ENCODE measurements around the gene DHDDS.
A peak's percentile ranks its signal among the peaks of the same experiment; 100 is the strongest.
"Not testable (repeated sequence)": the region's sequence is repeated elsewhere in the genome, so short reads cannot be mapped to it uniquely, and the experiment has no call there.

The DHDDS gene

DNA sequence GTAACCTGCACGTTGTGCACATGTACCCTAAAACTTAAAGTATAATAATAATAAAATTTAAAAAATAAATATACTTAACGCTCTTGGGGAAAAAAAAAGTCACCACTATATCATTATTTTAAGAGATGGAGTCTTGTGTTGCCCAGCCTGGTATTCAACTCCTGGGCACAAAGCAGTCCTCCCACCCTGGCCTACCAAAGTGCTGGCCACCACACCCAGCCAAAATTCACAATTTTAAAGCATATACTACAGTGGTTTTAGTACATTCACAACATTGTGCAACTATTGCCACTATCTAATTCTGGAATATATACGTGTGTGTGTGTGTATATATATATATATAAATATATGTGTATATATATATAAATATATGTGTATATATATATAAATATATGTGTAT, 46.0 kb downstream of the DHDDS start:
- FAIRE-seq = no peak

DNA sequence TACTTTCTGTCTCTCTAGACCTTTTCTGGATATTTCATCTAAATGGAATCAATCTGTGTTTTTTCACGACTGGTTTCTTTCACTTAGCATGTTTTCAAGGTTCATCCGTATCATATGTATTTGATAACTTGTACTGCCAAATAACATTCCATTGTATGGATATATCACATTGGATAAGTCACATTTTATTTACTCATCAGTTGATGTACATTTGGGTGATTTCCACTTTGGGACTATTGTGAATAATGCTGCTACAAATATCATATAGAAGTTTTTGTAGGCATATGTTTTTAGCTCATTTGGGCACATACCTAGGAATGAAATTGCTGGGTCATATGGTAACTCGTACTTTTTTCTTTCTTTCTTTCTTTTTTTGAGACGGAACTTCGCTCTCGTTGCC, 46.9 kb downstream of the DHDDS start:
- no peak for FAIRE-seq

DNA sequence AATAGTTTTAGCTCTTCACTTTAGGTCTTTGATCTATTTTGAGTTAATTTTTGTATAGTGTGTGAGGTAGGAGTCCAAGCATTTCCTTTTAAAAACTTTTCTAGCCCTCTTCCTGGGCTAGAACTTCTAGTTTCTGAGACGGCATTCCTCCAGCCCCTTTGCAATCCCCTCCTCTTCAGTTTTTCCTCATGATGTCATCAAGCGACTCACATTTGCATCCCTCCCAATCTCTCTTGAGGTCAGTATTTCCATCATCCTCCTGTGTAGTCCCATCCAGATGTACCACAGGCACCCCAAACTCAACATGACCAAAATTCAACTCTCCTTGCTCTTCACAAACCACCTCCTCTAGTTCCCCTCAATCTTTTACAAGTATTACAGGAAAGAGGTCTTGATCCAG, 50.8 kb downstream of the DHDDS start:
- FAIRE-seq = peak; percentile 52

DNA sequence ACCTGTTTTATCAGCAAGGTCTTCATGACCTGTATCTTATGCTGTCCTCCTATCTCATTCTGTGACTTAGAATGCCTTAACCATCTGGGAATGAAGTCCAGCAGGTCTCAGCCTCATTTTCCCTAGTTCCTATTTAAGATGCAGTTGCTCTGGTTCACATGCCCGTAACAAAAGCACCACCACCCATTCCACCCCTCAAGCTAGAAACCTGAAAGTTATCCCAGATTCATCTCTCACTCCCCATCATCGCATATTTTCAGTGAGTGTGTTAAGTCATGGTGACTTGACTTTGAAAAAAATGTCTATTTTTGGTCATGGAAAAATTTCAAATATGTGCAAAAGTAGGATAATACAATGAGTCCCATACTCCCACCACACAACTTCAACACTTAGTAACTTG, 51.9 kb downstream of the DHDDS start:
- FAIRE-seq = no peak

DNA sequence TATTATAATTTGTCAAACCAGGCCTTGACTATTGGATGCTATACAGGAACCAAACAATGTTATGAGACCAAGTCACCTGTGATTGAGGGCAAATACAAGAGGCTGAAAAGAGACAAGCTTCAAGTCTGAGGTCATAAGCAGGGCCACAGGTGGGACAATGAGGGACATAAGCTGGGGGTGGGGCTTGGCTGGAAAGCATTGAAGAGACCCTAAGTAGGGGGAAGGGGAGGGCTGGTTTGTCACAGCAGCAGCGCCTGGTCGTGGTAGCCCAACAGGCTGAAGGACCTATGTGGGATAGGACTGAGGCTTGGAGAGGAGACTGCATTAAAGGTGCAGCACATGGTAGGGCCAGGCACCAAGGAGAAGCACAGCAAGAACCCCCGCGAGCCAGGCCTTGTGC, 58.0 kb downstream of the DHDDS start:
- no peak for FAIRE-seq

DNA sequence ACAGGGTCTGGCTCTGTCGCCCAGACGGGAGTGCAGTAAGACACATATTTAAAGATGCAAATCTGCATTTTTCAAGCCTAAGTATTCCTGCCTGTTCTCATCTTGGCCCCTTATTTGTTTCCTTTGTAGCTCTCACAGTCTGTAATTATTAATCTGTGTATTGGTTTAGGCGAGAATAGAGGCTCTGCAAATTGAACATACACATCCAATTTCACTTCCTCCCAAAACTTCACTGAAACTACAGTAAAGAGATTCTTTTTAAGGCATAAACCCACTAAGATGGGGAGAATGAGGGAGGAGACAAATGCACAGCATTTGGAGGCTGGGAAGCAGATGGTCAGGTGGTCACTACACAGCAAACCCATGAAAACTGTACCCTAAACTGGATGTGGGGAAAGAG, 61.1 kb downstream of the DHDDS start:
- no peak for FAIRE-seq

DNA sequence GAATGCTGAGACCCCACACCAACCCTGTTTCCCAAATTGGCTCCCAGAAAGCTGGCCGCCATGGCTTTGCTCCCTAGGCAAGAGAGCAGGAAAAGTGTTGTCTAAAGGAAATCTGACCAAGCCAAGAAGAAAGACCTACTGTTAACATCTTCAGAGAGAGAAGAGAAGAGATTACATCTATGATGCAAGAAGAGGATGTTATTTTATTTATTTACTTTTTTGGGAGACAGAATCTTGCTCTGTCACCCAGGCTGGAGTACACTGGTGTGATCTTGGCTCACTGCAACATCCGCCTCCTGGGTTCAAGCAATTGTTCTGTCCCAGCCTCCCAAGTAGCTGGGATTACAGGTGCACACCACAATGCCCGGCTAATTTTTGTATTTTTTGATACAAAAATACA, 61.8 kb downstream of the DHDDS start:
- FAIRE-seq = no peak

DNA sequence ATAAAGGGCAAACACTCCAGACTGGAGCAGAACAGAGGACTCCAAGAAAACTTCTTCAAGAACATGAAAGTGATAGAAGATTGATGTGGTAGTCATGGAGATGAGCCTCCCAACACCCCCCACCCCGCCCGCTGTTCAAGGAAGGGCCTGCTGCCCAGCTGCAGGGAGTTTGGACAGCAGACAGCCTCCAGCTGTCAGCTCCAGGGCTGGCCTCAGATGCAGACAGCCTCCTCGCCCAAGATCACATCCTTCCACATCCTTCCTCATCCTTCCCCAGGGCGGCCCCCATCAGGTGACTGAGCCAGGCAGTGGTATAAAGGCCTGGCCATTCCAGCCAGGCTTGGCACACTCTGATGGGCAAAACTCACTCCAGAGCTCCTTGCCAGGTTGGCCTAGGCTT, 64.7 kb downstream of the DHDDS start:
- no peak for FAIRE-seq

DNA sequence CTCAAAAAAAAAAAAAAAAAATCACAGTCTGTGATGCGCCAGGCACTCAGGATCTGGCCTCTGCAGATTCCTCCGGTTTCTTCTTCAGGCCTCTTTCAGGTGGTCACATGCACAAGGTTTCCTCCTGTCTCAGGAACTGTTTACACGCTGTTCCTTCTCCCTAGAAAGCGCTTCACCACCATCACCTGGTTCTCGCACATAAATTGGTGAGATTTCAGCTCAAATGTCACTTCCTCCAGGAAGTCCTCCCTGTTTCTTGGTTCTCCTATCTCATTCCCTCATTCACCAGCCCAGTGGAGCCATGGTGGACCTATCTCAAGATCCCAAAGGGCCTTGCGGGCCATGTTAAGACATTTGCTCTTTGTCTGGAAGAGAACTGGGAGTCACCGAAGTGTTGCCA, 66.8 kb downstream of the DHDDS start:
- FAIRE-seq = no peak

DNA sequence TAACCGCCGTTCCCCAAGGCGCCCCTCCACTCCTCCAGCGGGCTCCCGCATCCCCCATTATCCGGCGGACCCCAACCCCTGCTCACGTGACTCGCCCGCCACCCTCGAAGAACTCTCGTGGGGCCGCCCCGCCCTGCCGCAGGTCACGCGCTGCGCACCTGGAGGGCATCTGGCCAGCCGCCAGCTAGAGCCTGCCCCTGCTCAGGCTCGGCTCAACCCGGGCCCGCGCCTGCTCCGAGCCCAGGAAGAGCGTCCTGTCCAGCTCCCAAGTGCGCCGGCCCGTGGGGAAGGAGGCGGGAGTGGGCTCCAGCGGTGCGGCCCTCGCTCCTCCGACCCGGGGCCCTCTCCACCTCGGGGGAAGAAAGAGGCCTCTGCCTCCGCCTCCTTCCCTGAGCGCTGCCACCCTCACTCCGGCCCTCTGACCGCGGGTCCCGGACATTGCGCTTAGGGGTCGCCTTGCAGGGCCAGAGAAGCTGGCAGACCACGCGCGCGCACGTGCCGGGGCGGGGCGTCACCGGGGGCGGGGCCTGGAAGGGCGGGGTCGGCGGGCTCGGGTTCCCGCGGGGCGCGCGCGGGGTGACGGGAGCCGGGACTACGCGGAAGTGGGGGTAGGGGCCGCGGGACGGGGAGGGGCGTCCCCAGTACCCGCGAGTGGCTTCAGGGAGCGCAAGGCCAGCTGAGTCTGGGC, 68.5 kb downstream of the DHDDS start:
- no peak for FAIRE-seq

DNA sequence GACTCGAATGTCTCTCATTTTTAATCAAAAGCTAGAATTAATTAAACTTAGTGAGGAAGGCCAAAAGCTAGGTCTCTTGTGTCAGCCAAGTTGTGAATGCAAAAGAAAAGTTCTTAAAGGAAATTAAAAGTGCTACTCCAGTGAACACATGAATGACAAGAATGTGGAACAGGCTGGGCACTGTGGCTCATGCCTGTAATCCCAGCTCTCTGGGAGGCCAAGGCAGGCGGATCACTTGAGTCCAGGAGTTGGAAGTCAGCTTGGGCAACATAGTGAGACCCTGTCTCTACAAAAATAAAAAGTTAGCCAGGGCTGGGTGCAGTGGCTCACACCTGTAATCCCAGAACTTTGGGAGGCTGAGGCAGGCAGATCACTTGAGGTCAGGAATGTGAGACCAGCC, 78.6 kb downstream of the DHDDS start:
- FAIRE-seq = not testable (repeated sequence)

DNA sequence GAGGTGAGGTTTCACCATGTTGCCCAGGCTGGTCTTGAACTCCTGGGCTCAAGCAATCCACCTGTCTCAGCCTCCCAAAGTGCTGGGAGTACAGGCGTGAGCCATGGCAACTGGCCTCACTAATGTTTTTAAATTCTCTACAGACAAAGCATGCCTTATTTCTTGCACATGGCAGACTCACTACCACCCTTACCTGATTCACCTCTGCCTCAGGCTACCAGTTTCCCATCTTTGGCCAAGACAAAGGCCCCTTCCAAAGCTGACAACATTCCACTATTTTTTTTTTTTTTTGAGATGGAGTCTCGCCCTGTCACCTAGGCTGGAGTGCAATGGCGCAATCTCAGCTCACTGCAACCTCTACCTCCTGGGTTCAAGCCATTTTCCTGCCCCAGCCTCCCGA, 83.7 kb downstream of the DHDDS start:
- FAIRE-seq = not testable (repeated sequence)

DNA sequence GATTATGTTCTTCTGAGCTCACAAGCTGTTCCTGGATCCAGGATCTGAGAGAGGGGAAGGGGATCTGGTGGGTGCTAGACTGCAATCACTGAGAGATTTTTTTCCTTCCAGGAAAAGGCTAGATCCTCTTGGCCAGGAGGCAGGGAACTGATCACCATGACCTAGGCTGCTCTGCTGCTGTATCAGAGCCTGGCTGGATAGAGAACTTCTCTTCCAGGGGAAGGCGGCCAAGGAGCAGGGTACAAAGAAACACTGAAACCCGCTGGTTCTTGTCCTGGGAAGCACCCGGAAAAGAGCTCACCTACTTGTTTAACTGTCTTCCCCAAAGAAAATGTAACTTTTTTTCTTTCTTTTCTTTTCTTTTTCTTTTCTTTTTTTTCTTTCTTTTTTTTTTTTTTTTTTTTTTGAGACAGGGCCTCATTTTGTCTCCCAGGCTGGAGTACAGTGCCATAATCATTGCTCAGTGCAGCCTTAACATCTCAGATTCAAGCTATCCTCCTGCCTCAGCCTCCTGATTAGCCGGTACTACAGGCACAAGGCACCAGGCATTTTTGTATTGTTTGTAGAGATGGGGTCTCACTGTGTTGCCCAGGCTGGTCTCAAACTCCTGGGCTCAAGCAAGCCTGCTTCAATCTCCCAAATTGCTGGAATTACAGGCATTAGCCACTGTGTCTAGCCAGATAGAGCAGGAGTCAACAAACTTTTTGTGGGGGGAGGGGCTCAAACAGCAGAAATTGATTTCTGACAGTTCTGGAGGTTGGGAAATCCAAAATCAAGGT, 85.1 kb downstream of the DHDDS start:
- FAIRE-seq = no peak

DNA sequence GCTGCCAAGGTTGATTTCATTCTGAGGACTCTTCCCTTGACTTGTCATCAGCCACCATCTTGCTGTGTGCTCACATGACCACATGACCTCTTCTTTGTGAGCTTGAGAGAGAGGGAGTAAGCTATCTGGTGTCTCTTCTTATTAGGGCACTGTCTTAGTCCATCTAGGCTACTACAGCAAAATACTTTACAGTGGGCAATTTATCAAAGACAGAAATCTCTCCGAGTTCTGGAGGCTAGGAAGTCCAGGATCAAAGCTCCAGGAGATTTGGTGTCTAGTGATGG, 85.6 kb downstream of the DHDDS start:
- no peak for FAIRE-seq

DNA sequence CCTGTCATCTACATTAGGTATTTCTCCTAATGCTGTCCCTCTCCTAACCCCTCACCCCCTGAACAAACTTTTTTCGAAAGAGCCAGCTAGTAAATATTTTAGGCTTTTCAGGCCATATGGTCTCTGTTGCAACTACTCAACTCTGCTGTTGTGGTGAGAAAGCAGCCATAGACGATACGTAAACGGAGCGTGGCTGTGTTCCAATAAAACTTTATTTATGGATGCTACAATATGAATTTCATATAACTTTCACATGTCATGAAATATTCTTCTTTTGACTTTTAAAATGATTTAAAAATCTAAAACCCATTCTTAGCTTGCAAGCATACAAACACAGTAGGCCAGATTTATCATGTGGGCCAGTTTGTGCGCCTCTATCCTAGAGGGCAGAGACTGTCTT, 86.2 kb downstream of the DHDDS start:
- no peak for FAIRE-seq

DNA sequence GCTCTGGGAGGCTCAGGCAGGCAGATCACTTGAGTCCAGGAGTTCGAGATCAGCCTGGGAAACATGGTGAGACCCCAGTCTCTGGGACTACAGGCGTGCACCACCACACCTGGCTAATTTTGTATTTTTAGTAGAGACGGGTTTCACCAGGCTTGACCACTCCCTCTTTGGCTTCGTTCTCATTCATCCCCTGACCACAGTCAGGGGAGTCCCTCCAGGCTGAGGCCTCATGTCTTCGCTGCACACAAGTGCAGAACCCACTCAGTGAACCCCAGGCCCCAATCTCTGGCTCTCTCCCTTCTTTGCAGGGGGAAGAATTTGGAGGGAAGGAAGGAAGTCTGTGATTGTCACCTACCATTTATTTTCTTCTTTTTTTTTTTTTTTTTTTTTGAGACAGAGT, 88.2 kb downstream of the DHDDS start:
- FAIRE-seq = no peak
